ENCODE measurements around the gene LITAFD. TPM values are rescaled to one million over a fixed set of nuclear protein-coding genes. Genes with fewer than 3 reads are reported as not detected.
A peak's percentile ranks its signal among the peaks of the same experiment; 100 is the strongest.
"Not testable (repeated sequence)": the region's sequence is repeated elsewhere in the genome, so short reads cannot be mapped to it uniquely, and the experiment has no call there.

Gene LITAFD
- total RNA-seq, 1 donor, result not detected

GRCh38 chr16:8868416-8869211 lies 13.5 kb upstream of the LITAFD start, which contains the start of gene CARHSP1:
CARHSP1 (minus strand) TSS chr16:8869006; CDS start chr16:8859328, 9,678 bp downstream.
- peak; percentile 91 for DNase-seq (ENCODE audit: low read depth)
- no peak for TF ChIP-seq CTCF (IDR thresholded peaks at IDR 0.05; ENCODE audit: insufficient read depth, low read depth, low read length)
- peak within 1 kb of the TSS; percentile 89 for H3K4me3 ChIP-seq (ENCODE audit: low read depth, low read length)

- no peak for TF ChIP-seq CTCF (IDR thresholded peaks at IDR 0.05; ENCODE audit: insufficient read depth, low read depth, low read length)
- DNase-seq (ENCODE audit: low read depth), result no peak
- H3K4me3 ChIP-seq (ENCODE audit: low read depth, low read length), result peak overlapping the region; percentile 61
Measured at GRCh38 chr16:8869212-8869987, 12.8 kb upstream of the LITAFD start.

- DNase-seq (ENCODE audit: low read depth); H3K4me3 ChIP-seq (ENCODE audit: low read depth, low read length): not testable (repeated sequence)
Measured at GRCh38 chr16:8869988-8870241, 12.2 kb upstream of the LITAFD start.

- no peak for DNase-seq (ENCODE audit: low read depth)
- TF ChIP-seq CTCF (IDR thresholded peaks at IDR 0.05; ENCODE audit: insufficient read depth, low read depth, low read length), result no peak
- no peak overlapping the region for H3K4me3 ChIP-seq (ENCODE audit: low read depth, low read length)
Measured at GRCh38 chr16:8872071-8872470, 10.1 kb upstream of the LITAFD start.

GRCh38 chr16:8872967-8873865 lies 8.9 kb upstream of the LITAFD start:
- H3K4me3 ChIP-seq (ENCODE audit: low read depth, low read length), result no peak overlapping the region
- peak; percentile 21 for TF ChIP-seq CTCF (IDR thresholded peaks at IDR 0.05; ENCODE audit: insufficient read depth, low read depth, low read length)
- no peak for DNase-seq (ENCODE audit: low read depth)

- H3K4me3 ChIP-seq (ENCODE audit: low read depth, low read length); DNase-seq (ENCODE audit: low read depth): not testable (repeated sequence)
Measured at GRCh38 chr16:8873866-8874195, 8.3 kb upstream of the LITAFD start.

GRCh38 chr16:8874388-8874787 lies 7.8 kb upstream of the LITAFD start:
- no peak overlapping the region for H3K4me3 ChIP-seq (ENCODE audit: low read depth, low read length)
- peak; percentile 74 for DNase-seq (ENCODE audit: low read depth)
- no peak for TF ChIP-seq CTCF (IDR thresholded peaks at IDR 0.05; ENCODE audit: insufficient read depth, low read depth, low read length)

GRCh38 chr16:8875317-8875716 lies 6.8 kb upstream of the LITAFD start:
- not testable (repeated sequence) for H3K4me3 ChIP-seq (ENCODE audit: low read depth, low read length); DNase-seq (ENCODE audit: low read depth)
